NB4 (cell line): Measurements from ENCODE around the gene HSPB8.

Experiments
- DNase-seq: peaks from one replicate; pipeline ENCODE4 v3.0.0; 2010; ENCODE audit warnings: low read depth
- H3K4me3 ChIP-seq: one replicate; pipeline ENCODE4 v1.5.1; 2011; ENCODE audit warnings: mild to moderate bottlenecking, low read depth, low read length, moderate library complexity
- CTCF ChIP-seq: IDR thresholded peaks from one replicate; pipeline ENCODE4 v1.5.1; 2012; ENCODE audit warnings: low read depth, low read length
- MYC ChIP-seq: IDR thresholded peaks from 2 replicates; pipeline ENCODE4 v1.6.1; 2011; ENCODE audit warnings: low read depth, low read length
- POLR2A ChIP-seq: IDR thresholded peaks from 2 replicates; pipeline ENCODE4 v1.6.1; 2011; ENCODE audit warnings: mild to moderate bottlenecking; ENCODE audit not compliant: insufficient read length; ENCODE audit errors: extremely low read depth
- TF ChIP-seq, protein P1 (sequence below): IDR thresholded peaks from 2 replicates; pipeline ENCODE4 v1.6.1; 2011; ENCODE audit warnings: low read depth, low read length

HSPB8 gene

GRCh38 chr12:119204131-119204530, 25.4 kb downstream of the HSPB8 start:
- TF ChIP-seq CTCF, result no peak
- DNase-seq, result no peak

GRCh38 chr12:119204671-119205285, 26.0 kb downstream of the HSPB8 start:
- no peak for DNase-seq
- TF ChIP-seq MYC, result no peak
- TF ChIP-seq, protein P1, sequence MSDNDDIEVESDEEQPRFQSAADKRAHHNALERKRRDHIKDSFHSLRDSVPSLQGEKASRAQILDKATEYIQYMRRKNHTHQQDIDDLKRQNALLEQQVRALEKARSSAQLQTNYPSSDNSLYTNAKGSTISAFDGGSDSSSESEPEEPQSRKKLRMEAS, result no peak
- TF ChIP-seq POLR2A, result no peak
- no peak for TF ChIP-seq CTCF
- no peak overlapping the region for H3K4me3 ChIP-seq

More at GRCh38 chr12:119204131-119204530, 25.4 kb downstream of the HSPB8 start:
- H3K4me3 ChIP-seq, result no peak overlapping the region

GRCh38 chr12:119206348-119207062, 27.8 kb downstream of the HSPB8 start:
- no peak overlapping the region for H3K4me3 ChIP-seq
- DNase-seq, result no peak
- TF ChIP-seq POLR2A (no peak), MYC (no peak), CTCF (no peak)
- TF ChIP-seq, protein P1, result no peak

DNA sequence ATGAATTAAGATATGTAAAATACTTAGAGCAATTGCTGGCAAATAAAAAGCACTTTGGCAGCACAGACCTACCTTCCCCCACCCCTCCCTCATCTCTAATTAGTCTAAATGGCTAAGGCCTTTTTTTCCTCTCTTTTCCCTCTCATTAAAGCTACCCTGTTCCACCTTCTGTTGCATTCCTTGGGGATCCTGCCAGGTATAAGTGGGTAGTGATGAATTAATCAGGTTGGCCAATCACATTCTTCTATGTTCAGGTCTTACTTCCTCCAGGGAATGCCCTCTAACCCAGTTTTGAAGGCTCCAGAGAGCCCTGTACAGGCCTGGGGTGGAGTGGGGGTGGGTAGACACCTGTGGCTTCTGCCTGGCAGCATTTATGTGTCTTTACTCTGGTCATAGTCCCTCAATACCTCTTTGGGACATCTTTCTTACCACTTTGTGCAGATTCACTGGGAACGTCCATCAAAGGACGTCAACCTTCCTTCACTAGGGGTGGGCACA, 28.4 kb downstream of the HSPB8 start:
- H3K4me3 ChIP-seq, result no peak overlapping the region

GRCh38 chr12:119208626-119209061, 29.9 kb downstream of the HSPB8 start:
- DNase-seq, result no peak
- H3K4me3 ChIP-seq, result no peak overlapping the region
- TF ChIP-seq CTCF (no peak), MYC (no peak), POLR2A (no peak)
- TF ChIP-seq, protein P1, result no peak

More for the DNA sequence above, 28.4 kb downstream of the HSPB8 start:
- TF ChIP-seq MYC (no peak), CTCF (no peak), POLR2A (no peak)
- TF ChIP-seq, protein P1, result no peak
- DNase-seq, result no peak

GRCh38 chr12:119211884-119212283, 33.2 kb downstream of the HSPB8 start:
- TF ChIP-seq MYC (no peak), POLR2A (no peak), CTCF (no peak)
- TF ChIP-seq, protein P1, result no peak
- no peak for DNase-seq
- no peak overlapping the region for H3K4me3 ChIP-seq
